SJCRH30 (cell line): ENCODE data around the gene MEGF8. TPM values are rescaled to one million over a fixed set of nuclear protein-coding genes. Genes with fewer than 3 reads are reported as not detected.

ENCODE experiments used
- DNase-seq, 2 experiments: peaks; one replicate each; pipeline ENCODE4 v3.0.0-alpha.2; 2015 to 2020
- H3K27ac ChIP-seq: fragments of 250-450 bp; sonication (Bioruptor Pico); 2 replicates; pipeline ENCODE4 v1.5.1; 2020; ENCODE audit warnings: mild to moderate bottlenecking, moderate library complexity
- H3K27me3 ChIP-seq: fragments of 250-450 bp; sonication (Bioruptor Pico); 2 replicates; pipeline ENCODE4 v1.5.1; 2020; ENCODE audit warnings: mild to moderate bottlenecking, moderate library complexity
- H3K36me3 ChIP-seq: fragments of 250-450 bp; sonication (Bioruptor Pico); 2 replicates; pipeline ENCODE4 v1.5.1; 2020; ENCODE audit warnings: mild to moderate bottlenecking, moderate library complexity
- H3K4me1 ChIP-seq: fragments of 250-450 bp; sonication (Bioruptor Pico); 2 replicates; pipeline ENCODE4 v1.5.1; 2020; ENCODE audit warnings: mild to moderate bottlenecking, moderate library complexity
- H3K4me3 ChIP-seq: fragments of 250-450 bp; sonication (Bioruptor Pico); 2 replicates; pipeline ENCODE4 v1.5.1; 2020; ENCODE audit warnings: mild to moderate bottlenecking, moderate library complexity
- H3K9me3 ChIP-seq: fragments of 250-450 bp; sonication (Bioruptor Pico); replicated peaks from 2 replicates; pipeline ENCODE4 v1.5.1; 2020; ENCODE audit warnings: mild to moderate bottlenecking, moderate library complexity
- total RNA-seq: library from RNA; depleted of rRNA; stranded (reverse); fragments of >200 nt; shearing (Covaris generic); gene quantifications from 2 replicates; pipeline ENCODE4 v1.2.3, GENCODE V29; 2014

Gene MEGF8
- total RNA-seq, 1 experiment from 2014 or later: 19.9 TPM

GRCh38 chr19:42283188-42284065 lies 42.0 kb upstream of the MEGF8 start:
- Histone ChIP-seq H3K4me1 (peaks cover 41% of the 10 kb centered on the region), H3K27me3 (no peaks in the 10 kb centered on the region), H3K9me3 (no peaks in the 10 kb centered on the region), H3K36me3 (peaks cover 13% of the 10 kb centered on the region), H3K27ac (no peak overlapping the region), H3K4me3 (peak overlapping the region; percentile 67)
- peak; percentile 94 to 95 for DNase-seq

GRCh38 chr19:42284066-42284501 lies 41.4 kb upstream of the MEGF8 start:
- H3K4me3 ChIP-seq: peak overlapping the region; percentile 67
- H3K4me1 ChIP-seq: peaks cover 34% of the 10 kb centered on the region
- DNase-seq: peak; percentile 80 to 85
- peaks cover 15% of the 10 kb centered on the region for H3K36me3 ChIP-seq
- no peaks in the 10 kb centered on the region for H3K9me3 ChIP-seq
- no peaks in the 10 kb centered on the region for H3K27me3 ChIP-seq
- H3K27ac ChIP-seq: no peak overlapping the region

- no peak overlapping the region for H3K27ac ChIP-seq
- peaks cover 29% of the 10 kb centered on the region for H3K4me1 ChIP-seq
- H3K4me3 ChIP-seq: peak overlapping the region; percentile 75
- no peaks in the 10 kb centered on the region for H3K9me3 ChIP-seq
- peak; percentile 21 to 39 for DNase-seq
- H3K27me3 ChIP-seq: no peaks in the 10 kb centered on the region
- H3K36me3 ChIP-seq: peaks cover 18% of the 10 kb centered on the region
Observed at GRCh38 chr19:42284591-42285341, 40.7 kb upstream of the MEGF8 start.

- no peak overlapping the region; the same call in 1 of the 2 replicates for H3K4me3 ChIP-seq
- H3K27me3 ChIP-seq: no peaks in the 10 kb centered on the region
- H3K9me3 ChIP-seq: no peaks in the 10 kb centered on the region
- H3K27ac ChIP-seq: no peak overlapping the region
- peaks cover 29% of the 10 kb centered on the region for H3K4me1 ChIP-seq
- peaks cover 21% of the 10 kb centered on the region for H3K36me3 ChIP-seq
- no peak for DNase-seq
Observed at GRCh38 chr19:42285541-42285941, 39.9 kb upstream of the MEGF8 start.

GRCh38 chr19:42285988-42286348 lies 39.5 kb upstream of the MEGF8 start:
- Histone ChIP-seq H3K27me3 (no peaks in the 10 kb centered on the region), H3K9me3 (no peaks in the 10 kb centered on the region), H3K4me3 (no peak overlapping the region), H3K4me1 (peaks cover 29% of the 10 kb centered on the region), H3K27ac (no peak overlapping the region), H3K36me3 (peaks cover 26% of the 10 kb centered on the region)
- DNase-seq: no peak

GRCh38 chr19:42286349-42287016 lies 39.0 kb upstream of the MEGF8 start:
- Histone ChIP-seq H3K4me3 (no peak overlapping the region), H3K27me3 (no peaks in the 10 kb centered on the region), H3K36me3 (peaks cover 31% of the 10 kb centered on the region), H3K27ac (no peak overlapping the region), H3K4me1 (peaks cover 25% of the 10 kb centered on the region), H3K9me3 (no peaks in the 10 kb centered on the region)
- DNase-seq: no peak

GRCh38 chr19:42287017-42287826 lies 38.2 kb upstream of the MEGF8 start:
- H3K36me3 ChIP-seq: peaks cover 36% of the 10 kb centered on the region

GRCh38 chr19:42287827-42288107 lies 37.7 kb upstream of the MEGF8 start:
- Histone ChIP-seq H3K36me3 (peaks cover 38% of the 10 kb centered on the region), H3K27me3 (no peaks in the 10 kb centered on the region), H3K9me3 (no peaks in the 10 kb centered on the region), H3K4me3 (no peak overlapping the region), H3K4me1 (peaks cover 14% of the 10 kb centered on the region), H3K27ac (no peak overlapping the region)
- no peak for DNase-seq

More at GRCh38 chr19:42287017-42287826, 38.2 kb upstream of the MEGF8 start:
- no peak overlapping the region for H3K4me3 ChIP-seq
- no peak for DNase-seq
- H3K9me3 ChIP-seq: no peaks in the 10 kb centered on the region
- H3K27me3 ChIP-seq: no peaks in the 10 kb centered on the region
- peaks cover 18% of the 10 kb centered on the region for H3K4me1 ChIP-seq
- no peak overlapping the region for H3K27ac ChIP-seq

- no peak overlapping the region for H3K4me3 ChIP-seq
- no peak for DNase-seq
- H3K27me3 ChIP-seq: no peaks in the 10 kb centered on the region
- H3K9me3 ChIP-seq: no peaks in the 10 kb centered on the region
- H3K27ac ChIP-seq: no peak overlapping the region
- peaks cover 43% of the 10 kb centered on the region for H3K36me3 ChIP-seq
- H3K4me1 ChIP-seq: peaks cover 9% of the 10 kb centered on the region; the same call in 1 of the 2 replicates
Observed at GRCh38 chr19:42288387-42288786, 37.0 kb upstream of the MEGF8 start.

GRCh38 chr19:42288881-42289555 lies 36.4 kb upstream of the MEGF8 start:
- peaks cover 46% of the 10 kb centered on the region for H3K36me3 ChIP-seq
- no peak for DNase-seq

GRCh38 chr19:42289556-42290041 lies 35.8 kb upstream of the MEGF8 start:
- DNase-seq: no peak

More at GRCh38 chr19:42288881-42289555, 36.4 kb upstream of the MEGF8 start:
- Histone ChIP-seq H3K4me1 (peaks cover 9% of the 10 kb centered on the region; the same call in 1 of the 2 replicates), H3K27me3 (no peaks in the 10 kb centered on the region), H3K9me3 (no peaks in the 10 kb centered on the region), H3K4me3 (no peak overlapping the region), H3K27ac (no peak overlapping the region)

GRCh38 chr19:42290136-42290522 lies 35.3 kb upstream of the MEGF8 start:
- Histone ChIP-seq H3K4me1 (peaks cover 8% of the 10 kb centered on the region; the same call in 1 of the 2 replicates), H3K36me3 (peaks cover 51% of the 10 kb centered on the region), H3K4me3 (no peak overlapping the region)

More at GRCh38 chr19:42289556-42290041, 35.8 kb upstream of the MEGF8 start:
- Histone ChIP-seq H3K27ac (no peak overlapping the region), H3K4me3 (no peak overlapping the region), H3K4me1 (peaks cover 9% of the 10 kb centered on the region; the same call in 1 of the 2 replicates), H3K9me3 (no peaks in the 10 kb centered on the region), H3K36me3 (peaks cover 51% of the 10 kb centered on the region), H3K27me3 (no peaks in the 10 kb centered on the region)

GRCh38 chr19:42290523-42291434 lies 34.7 kb upstream of the MEGF8 start:
- H3K27me3 ChIP-seq: no peaks in the 10 kb centered on the region
- H3K4me3 ChIP-seq: no peak overlapping the region
- DNase-seq: peak; percentile 51 to 52
- no peak overlapping the region for H3K27ac ChIP-seq
- H3K4me1 ChIP-seq: peaks cover 2% of the 10 kb centered on the region; the same call in 1 of the 2 replicates
- no peaks in the 10 kb centered on the region for H3K9me3 ChIP-seq
- peaks cover 51% of the 10 kb centered on the region for H3K36me3 ChIP-seq

More at GRCh38 chr19:42290136-42290522, 35.3 kb upstream of the MEGF8 start:
- Histone ChIP-seq H3K9me3 (no peaks in the 10 kb centered on the region), H3K27ac (no peak overlapping the region), H3K27me3 (no peaks in the 10 kb centered on the region)
- DNase-seq: no peak
